BE2C (cell line): ENCODE data around the gene MUC4.

ENCODE experiments used
- DNase-seq: peaks from one replicate; pipeline ENCODE4 v3.0.0-alpha.2; 2020
- H3K27me3 ChIP-seq: fragments of 250-450 bp; sonication (Bioruptor Pico); 2 replicates; pipeline ENCODE4 v1.5.1; 2020; ENCODE audit warnings: mild to moderate bottlenecking
- H3K36me3 ChIP-seq: fragments of 250-450 bp; sonication (Bioruptor Pico); 2 replicates; pipeline ENCODE4 v1.5.1; 2020; ENCODE audit warnings: mild to moderate bottlenecking
- H3K4me1 ChIP-seq: fragments of 250-450 bp; sonication (Bioruptor Pico); 2 replicates; pipeline ENCODE4 v1.5.1; 2020
- H3K4me3 ChIP-seq: 2 replicates; pipeline ENCODE4 v1.5.1; 2011; ENCODE audit warnings: low read depth, low read length
- H3K9me3 ChIP-seq: fragments of 250-450 bp; sonication (Bioruptor Pico); 2 replicates; pipeline ENCODE4 v1.5.1; 2020
- CTCF ChIP-seq: IDR thresholded peaks from 2 replicates; pipeline ENCODE4 v1.5.1; 2012; ENCODE audit warnings: mild to moderate bottlenecking, low read depth, low read length

The MUC4 gene

GRCh38 chr3:195761123-195761566 lies 50.6 kb downstream of the MUC4 start:
- H3K36me3 ChIP-seq = no peaks in the 10 kb centered on the region
- no peaks in the 10 kb centered on the region for H3K9me3 ChIP-seq
- DNase-seq = no peak
- peaks cover 37% of the 10 kb centered on the region for H3K27me3 ChIP-seq
- no peak overlapping the region for H3K4me3 ChIP-seq
- H3K4me1 ChIP-seq = no peaks in the 10 kb centered on the region
- no peak for TF ChIP-seq CTCF

GRCh38 chr3:195760345-195761122 lies 51.2 kb downstream of the MUC4 start:
- H3K4me3 ChIP-seq = no peak overlapping the region
- no peak for TF ChIP-seq CTCF
- peaks cover 37% of the 10 kb centered on the region for H3K27me3 ChIP-seq
- no peaks in the 10 kb centered on the region for H3K9me3 ChIP-seq
- H3K36me3 ChIP-seq = no peaks in the 10 kb centered on the region
- DNase-seq = no peak
- H3K4me1 ChIP-seq = no peaks in the 10 kb centered on the region

GRCh38 chr3:195758721-195759353 lies 52.9 kb downstream of the MUC4 start:
- peaks cover 37% of the 10 kb centered on the region for H3K27me3 ChIP-seq

DNA sequence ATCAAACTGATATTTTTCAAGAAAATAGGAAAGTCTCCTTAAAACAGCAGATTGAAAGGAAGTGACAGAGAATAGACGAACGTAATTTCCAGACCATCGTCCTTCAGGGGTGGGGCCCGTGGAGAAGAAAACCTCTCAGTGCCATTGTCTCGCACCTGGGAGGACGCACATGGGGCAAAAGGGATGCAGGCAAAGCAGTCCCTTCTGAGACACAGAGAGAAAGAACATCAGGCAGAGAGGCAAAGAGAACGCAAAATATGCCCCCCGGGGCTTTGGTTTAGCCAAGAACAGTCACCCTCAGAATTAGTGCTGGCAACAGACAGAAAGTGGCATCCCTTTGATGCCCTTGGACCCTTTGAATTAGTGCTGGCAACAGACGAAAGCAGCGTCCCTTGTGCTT lies 53.9 kb downstream of the MUC4 start:
- Histone ChIP-seq H3K4me1 (no peaks in the 10 kb centered on the region), H3K36me3 (no peaks in the 10 kb centered on the region), H3K27me3 (peaks cover 30% of the 10 kb centered on the region), H3K9me3 (no peaks in the 10 kb centered on the region), H3K4me3 (no peak overlapping the region)
- DNase-seq = no peak
- no peak for TF ChIP-seq CTCF

More at GRCh38 chr3:195758721-195759353, 52.9 kb downstream of the MUC4 start:
- no peaks in the 10 kb centered on the region for H3K9me3 ChIP-seq
- H3K36me3 ChIP-seq = no peaks in the 10 kb centered on the region
- TF ChIP-seq CTCF = no peak
- DNase-seq = no peak
- no peaks in the 10 kb centered on the region for H3K4me1 ChIP-seq
- no peak overlapping the region for H3K4me3 ChIP-seq

DNA sequence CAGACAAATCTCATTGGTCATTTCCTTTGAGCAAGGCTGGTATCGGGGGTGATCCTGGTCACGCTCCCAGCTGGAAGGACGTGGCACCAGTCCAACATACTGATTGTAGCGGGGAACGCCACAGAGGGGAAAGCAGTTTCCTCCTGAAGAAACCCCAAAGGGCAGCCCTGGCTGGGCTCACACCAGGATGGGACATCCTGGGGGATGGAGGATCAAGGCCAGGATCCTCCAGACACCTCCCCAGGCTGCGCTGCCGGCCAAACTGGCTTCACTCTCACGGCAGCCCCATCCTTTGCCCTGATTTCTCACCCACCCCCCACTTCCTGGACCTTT lies 54.3 kb downstream of the MUC4 start:
- TF ChIP-seq CTCF = no peak
- Histone ChIP-seq H3K9me3 (no peaks in the 10 kb centered on the region), H3K36me3 (no peaks in the 10 kb centered on the region)

More for the DNA sequence above, 54.3 kb downstream of the MUC4 start:
- peak; percentile 39 for DNase-seq
- Histone ChIP-seq H3K4me3 (peak overlapping the region; percentile 17; the same call in 1 of the 2 replicates), H3K27me3 (peaks cover 28% of the 10 kb centered on the region), H3K4me1 (no peaks in the 10 kb centered on the region)
